Measurements from ENCODE around the gene ZC3H13.

The ZC3H13 gene, protein sequence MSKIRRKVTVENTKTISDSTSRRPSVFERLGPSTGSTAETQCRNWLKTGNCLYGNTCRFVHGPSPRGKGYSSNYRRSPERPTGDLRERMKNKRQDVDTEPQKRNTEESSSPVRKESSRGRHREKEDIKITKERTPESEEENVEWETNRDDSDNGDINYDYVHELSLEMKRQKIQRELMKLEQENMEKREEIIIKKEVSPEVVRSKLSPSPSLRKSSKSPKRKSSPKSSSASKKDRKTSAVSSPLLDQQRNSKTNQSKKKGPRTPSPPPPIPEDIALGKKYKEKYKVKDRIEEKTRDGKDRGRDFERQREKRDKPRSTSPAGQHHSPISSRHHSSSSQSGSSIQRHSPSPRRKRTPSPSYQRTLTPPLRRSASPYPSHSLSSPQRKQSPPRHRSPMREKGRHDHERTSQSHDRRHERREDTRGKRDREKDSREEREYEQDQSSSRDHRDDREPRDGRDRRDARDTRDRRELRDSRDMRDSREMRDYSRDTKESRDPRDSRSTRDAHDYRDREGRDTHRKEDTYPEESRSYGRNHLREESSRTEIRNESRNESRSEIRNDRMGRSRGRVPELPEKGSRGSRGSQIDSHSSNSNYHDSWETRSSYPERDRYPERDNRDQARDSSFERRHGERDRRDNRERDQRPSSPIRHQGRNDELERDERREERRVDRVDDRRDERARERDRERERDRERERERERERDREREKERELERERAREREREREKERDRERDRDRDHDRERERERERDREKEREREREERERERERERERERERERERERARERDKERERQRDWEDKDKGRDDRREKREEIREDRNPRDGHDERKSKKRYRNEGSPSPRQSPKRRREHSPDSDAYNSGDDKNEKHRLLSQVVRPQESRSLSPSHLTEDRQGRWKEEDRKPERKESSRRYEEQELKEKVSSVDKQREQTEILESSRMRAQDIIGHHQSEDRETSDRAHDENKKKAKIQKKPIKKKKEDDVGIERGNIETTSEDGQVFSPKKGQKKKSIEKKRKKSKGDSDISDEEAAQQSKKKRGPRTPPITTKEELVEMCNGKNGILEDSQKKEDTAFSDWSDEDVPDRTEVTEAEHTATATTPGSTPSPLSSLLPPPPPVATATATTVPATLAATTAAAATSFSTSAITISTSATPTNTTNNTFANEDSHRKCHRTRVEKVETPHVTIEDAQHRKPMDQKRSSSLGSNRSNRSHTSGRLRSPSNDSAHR (N-terminal part only)

GRCh38 chr13:46052319-46053161 lies at the start of gene ZC3H13:
Gene ZC3H13 (minus strand): TSS chr13:46052746. CDS start chr13:46045507, 7,239 bp downstream.
- DNase-seq = peak; percentile 47

DNA sequence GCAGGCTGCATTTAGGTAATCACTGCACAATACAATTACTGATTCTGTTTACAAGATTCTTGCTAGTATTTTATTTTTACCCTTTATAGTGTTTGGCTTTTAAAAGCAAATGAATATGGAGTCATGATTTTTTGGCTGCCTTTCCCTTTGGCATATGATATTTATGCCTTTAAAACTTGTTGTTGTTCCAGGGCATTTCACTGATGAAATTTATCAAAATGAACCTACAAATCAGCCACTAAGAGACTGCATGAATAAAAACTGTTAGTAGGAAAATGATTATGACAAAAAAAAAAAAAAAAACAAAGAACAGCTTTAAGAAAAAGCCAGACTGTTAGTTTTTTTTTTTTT lies 49.7 kb upstream of the ZC3H13 start:
- DNase-seq = no peak

- DNase-seq = no peak
Observed at GRCh38 chr13:46101484-46102254, 49.1 kb upstream of the ZC3H13 start.

- DNase-seq = no peak
Observed at GRCh38 chr13:46101002-46101401, 48.5 kb upstream of the ZC3H13 start.

DNA sequence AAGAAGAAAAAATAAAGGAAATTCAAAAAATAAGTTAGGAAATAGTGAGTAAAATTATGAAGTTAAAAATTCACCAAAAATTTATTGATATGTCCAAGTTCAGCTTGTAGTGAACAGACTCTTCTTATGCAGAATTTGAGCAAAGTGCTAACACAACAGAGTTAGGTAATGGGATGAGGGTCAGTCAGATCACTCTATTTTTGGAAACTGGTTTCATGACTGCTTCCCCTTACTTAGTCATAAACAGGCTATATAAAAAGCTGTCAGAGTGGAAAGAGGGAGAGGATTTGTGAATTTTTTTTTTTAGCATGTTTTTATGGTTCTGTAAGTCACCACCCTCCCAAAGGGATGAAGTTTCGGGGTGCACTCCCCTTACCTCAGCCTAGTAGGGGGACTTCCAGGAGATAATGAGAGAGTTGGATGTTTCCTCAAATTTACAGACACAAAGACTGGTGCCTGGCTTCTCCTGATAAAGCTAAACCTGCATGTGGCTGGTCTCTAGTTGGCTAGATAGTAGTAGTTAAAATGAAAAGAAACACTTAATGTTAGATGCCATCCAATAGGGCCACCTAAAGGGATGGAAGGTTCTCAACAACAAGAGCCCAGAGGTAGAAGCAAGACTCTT lies 47.8 kb upstream of the ZC3H13 start:
- no peak for DNase-seq

GRCh38 chr13:46097663-46098062 lies 45.1 kb upstream of the ZC3H13 start:
- no peak for DNase-seq

DNA sequence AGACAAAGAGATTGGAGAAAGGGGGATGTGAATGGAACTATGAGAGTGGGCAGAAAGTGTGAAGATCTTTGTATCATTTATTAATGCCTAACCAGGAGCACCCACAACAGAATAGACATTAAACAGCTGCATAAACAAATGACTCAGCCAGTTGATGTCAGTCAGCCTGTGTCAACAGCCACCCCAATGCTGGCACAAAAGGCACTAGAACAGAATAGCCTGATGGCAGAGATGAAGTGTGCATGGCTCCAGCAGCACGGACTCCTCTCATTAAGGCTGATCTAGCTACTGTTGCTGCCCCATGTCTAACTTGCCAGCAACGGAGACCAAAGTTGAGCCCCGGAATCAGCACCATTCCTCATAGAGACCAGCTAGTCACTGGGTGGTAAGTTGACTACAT lies 44.5 kb upstream of the ZC3H13 start:
- DNase-seq = no peak

DNA sequence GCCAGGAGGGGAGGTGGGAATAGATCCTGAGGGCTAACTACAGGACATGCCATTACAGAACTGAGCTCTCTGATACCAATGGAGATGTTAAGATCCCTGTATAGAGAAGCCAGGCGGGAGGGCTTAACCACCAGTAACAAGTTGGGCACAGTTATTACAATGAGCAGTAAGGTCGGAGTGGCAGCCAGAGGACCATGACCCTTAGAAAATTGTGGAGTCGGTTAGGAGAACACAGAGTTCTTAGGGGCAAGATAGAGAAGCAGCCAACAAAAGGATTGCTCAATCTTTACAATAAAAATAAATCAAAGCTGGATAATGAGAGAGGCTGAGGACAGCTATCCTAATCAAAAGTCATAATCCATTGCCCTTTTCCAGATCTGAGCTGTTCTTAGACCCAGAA lies 41.9 kb upstream of the ZC3H13 start:
- no peak for DNase-seq

- no peak for DNase-seq
Observed at GRCh38 chr13:46088821-46089562, 36.4 kb upstream of the ZC3H13 start.

DNA sequence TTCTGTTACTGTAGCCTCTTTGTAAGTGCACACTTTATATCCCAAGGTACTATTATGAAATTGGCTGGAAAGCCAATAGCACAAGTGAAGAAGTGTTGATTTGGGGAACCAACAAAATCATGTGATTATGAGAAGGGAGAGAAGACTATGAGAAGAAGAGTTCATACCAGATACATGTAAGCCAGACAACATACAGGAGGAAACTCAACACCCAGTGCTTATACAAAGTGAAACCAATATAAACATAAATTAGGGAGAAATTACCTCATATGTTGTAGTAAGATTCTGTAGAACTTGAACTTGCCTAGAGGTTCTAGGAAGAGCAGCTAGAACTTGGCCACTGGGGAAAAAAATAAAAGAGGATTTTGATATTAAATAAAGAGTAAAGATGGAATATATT lies 34.9 kb upstream of the ZC3H13 start:
- no peak for DNase-seq

DNA sequence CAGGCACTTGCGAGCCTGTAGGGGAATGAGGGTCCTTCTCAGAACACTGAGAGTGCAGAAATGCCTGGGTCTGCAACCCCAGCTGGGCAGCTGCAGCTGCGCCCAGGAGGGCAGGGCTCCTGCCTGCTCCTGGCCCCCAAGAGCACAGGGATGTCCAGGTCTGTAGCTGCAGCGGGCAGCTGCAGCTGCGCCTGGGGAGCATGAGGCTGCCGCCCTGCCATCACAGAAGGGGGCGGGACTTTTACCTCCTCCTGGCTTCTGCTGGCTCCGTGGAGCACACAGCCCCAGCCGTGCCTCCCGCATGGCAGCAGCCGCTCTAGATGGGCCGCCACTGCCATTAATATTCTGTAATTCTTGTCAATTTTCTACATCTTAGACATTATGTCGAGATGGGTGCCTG lies 34.4 kb upstream of the ZC3H13 start:
- no peak for DNase-seq

GRCh38 chr13:46086421-46086922 lies 33.9 kb upstream of the ZC3H13 start:
- no peak for DNase-seq

- no peak for DNase-seq
Observed at GRCh38 chr13:46085737-46086136, 33.2 kb upstream of the ZC3H13 start.

DNA sequence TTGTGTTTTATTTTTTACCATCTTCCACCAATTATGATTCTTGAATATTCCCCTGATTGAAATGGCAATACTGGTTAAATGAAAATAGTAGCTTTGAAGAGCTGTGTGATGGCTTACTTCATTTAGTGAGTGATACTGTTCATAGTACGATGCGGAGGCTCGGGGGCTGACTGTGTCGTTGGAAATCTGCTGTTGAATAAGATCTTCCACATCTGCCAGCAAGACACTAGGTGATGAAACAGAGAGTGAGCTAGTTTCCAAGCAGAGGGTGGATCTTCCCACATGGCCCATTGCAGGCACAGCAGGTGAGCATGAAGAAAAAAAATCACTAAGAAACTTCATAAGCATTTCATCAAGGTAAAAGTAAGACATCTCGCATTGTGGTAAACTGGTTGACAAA lies 29.8 kb upstream of the ZC3H13 start:
- no peak for DNase-seq

- no peak for DNase-seq
Observed at GRCh38 chr13:46079770-46080169, 27.2 kb upstream of the ZC3H13 start.

- no peak for DNase-seq
Observed at GRCh38 chr13:46077265-46077664, 24.7 kb upstream of the ZC3H13 start.

- DNase-seq = no peak
Observed at GRCh38 chr13:46076827-46077226, 24.3 kb upstream of the ZC3H13 start.

GRCh38 chr13:46075811-46076210 lies 23.3 kb upstream of the ZC3H13 start:
- no peak for DNase-seq

- no peak for DNase-seq
Observed at GRCh38 chr13:46071590-46072249, 19.2 kb upstream of the ZC3H13 start.

GRCh38 chr13:46063292-46063691 lies 10.7 kb upstream of the ZC3H13 start:
- no peak for DNase-seq

Data from 8988T (cell line).